Measurements from ENCODE around the gene EXOSC2. TPM values are rescaled to one million over a fixed set of nuclear protein-coding genes. Genes with fewer than 3 reads are reported as not detected.

EXOSC2 gene
- total RNA-seq, 1 experiment from 2014 or later, result 41.0 TPM

DNA sequence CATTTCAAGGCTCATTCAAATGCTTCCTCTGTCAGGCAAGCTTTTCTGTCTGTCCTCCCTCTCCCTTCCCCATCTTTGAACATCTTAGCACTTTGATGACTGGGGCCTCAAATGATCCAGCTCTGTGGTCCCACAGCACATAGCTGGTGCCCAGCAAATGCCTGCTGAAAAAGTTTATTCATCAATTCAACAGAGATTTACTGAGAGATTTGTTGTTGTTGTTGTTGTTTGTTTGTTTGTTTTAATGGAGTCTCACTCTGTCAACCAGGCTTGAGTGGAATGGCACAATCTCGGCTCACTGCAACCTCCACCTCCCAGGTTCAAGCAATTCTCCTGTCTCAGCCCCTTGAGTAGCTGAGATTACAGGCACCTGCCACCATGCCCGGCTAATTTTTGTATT is 6.0 kb upstream of the EXOSC2 start:
- Histone ChIP-seq H3K27me3 (ENCODE audit: control insufficient read depth, insufficient read depth, low read length) (no peaks in the 10 kb centered on the region), H3K4me1 (ENCODE audit: control insufficient read depth, insufficient read depth, low read length) (no peaks in the 10 kb centered on the region), H3K36me3 (ENCODE audit: control insufficient read depth, insufficient read depth, low read length) (no peaks in the 10 kb centered on the region), H3K27ac (ENCODE audit: low read length) (no peak overlapping the region), H3K9me3 (ENCODE audit: control insufficient read depth, insufficient read depth, low read depth, low read length) (no peaks in the 10 kb centered on the region), H3K4me3 (ENCODE audit: low read depth in 2 of 2, low read length in 2 of 2) (no peak overlapping the region)
- ChIA-PET POLR2A (interaction anchor here (0.6 kb wide), 1 partner anchor 351 kb away, joined by 3 read pairs; no protein-coding TSS in a partner anchor), CTCF (no interaction called here)
- no peak for ATAC-seq
- BruUV-seq (replicated peaks), result no TSS peak
- intact Hi-C loops (cut with micrococcal nuclease; ENCODE audit: unreplicated experiment), result no loop called here
- DNase-seq (ENCODE audit: low read depth, low spot score), result no peak
- TF ChIP-seq, protein P1, sequence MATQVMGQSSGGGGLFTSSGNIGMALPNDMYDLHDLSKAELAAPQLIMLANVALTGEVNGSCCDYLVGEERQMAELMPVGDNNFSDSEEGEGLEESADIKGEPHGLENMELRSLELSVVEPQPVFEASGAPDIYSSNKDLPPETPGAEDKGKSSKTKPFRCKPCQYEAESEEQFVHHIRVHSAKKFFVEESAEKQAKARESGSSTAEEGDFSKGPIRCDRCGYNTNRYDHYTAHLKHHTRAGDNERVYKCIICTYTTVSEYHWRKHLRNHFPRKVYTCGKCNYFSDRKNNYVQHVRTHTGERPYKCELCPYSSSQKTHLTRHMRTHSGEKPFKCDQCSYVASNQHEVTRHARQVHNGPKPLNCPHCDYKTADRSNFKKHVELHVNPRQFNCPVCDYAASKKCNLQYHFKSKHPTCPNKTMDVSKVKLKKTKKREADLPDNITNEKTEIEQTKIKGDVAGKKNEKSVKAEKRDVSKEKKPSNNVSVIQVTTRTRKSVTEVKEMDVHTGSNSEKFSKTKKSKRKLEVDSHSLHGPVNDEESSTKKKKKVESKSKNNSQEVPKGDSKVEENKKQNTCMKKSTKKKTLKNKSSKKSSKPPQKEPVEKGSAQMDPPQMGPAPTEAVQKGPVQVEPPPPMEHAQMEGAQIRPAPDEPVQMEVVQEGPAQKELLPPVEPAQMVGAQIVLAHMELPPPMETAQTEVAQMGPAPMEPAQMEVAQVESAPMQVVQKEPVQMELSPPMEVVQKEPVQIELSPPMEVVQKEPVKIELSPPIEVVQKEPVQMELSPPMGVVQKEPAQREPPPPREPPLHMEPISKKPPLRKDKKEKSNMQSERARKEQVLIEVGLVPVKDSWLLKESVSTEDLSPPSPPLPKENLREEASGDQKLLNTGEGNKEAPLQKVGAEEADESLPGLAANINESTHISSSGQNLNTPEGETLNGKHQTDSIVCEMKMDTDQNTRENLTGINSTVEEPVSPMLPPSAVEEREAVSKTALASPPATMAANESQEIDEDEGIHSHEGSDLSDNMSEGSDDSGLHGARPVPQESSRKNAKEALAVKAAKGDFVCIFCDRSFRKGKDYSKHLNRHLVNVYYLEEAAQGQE (IDR thresholded peaks at IDR 0.05; ENCODE audit: insufficient read depth in 1 of 2, low read depth in 2 of 2, low read length in 1 of 2), result no peak
- TF ChIP-seq TCF7L2 (IDR thresholded peaks at IDR 0.05; ENCODE audit: low read depth, low read length) (no peak), POLR2AphosphoS5 (IDR thresholded peaks at IDR 0.05; ENCODE audit: low read depth, low read length) (no peak), CTCF (IDR thresholded peaks at IDR 0.05) (no peak), SIN3A (IDR thresholded peaks at IDR 0.05; ENCODE audit: borderline replicate concordance, insufficient read depth, low read depth, low read length) (no peak)
- in situ Hi-C loops (cut with HindIII; ENCODE audit: low pct_unique_long_range_greater_than_20kb, low sequenced_read_pairs), result no loop called here

DNA sequence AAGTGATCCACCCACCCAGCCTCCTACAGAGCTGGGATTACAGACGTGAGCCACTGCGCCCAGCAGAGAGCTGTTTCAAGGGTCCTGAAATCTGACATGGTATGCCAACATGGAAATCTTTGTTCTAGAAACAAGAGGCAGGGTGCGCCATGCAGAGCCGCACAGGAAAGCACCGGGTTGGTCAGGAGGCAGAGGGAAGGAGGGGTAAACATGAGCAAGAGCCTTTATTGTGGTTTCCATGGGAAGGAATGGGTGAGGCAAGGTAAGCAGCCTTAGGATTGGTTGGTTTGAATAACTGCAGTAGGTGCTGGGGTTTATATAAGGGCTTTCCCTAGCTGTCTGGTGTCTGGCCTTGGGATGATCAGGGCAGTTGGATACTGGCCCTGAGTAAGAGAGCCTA is 5.5 kb upstream of the EXOSC2 start:
- POLR2A ChIA-PET, result interaction anchor here (0.6 kb wide), 1 partner anchor 352 kb away, joined by 3 read pairs; no protein-coding TSS in a partner anchor
- BruUV-seq (replicated peaks), result no TSS peak

More for the DNA sequence above, 5.5 kb upstream of the EXOSC2 start:
- Histone ChIP-seq H3K27ac (ENCODE audit: low read length) (no peak overlapping the region), H3K36me3 (ENCODE audit: control insufficient read depth, insufficient read depth, low read length) (no peaks in the 10 kb centered on the region), H3K9me3 (ENCODE audit: control insufficient read depth, insufficient read depth, low read depth, low read length) (no peaks in the 10 kb centered on the region), H3K4me3 (ENCODE audit: low read depth in 2 of 2, low read length in 2 of 2) (no peak overlapping the region), H3K4me1 (ENCODE audit: control insufficient read depth, insufficient read depth, low read length) (no peaks in the 10 kb centered on the region), H3K27me3 (ENCODE audit: control insufficient read depth, insufficient read depth, low read length) (no peaks in the 10 kb centered on the region)
- DNase-seq (ENCODE audit: low read depth, low spot score), result no peak
- in situ Hi-C loops (cut with HindIII; ENCODE audit: low pct_unique_long_range_greater_than_20kb, low sequenced_read_pairs), result no loop called here
- intact Hi-C loops (cut with micrococcal nuclease; ENCODE audit: unreplicated experiment), result no loop called here
- TF ChIP-seq POLR2AphosphoS5 (IDR thresholded peaks at IDR 0.05; ENCODE audit: low read depth, low read length) (no peak), CTCF (IDR thresholded peaks at IDR 0.05) (no peak), TCF7L2 (IDR thresholded peaks at IDR 0.05; ENCODE audit: low read depth, low read length) (no peak), SIN3A (IDR thresholded peaks at IDR 0.05; ENCODE audit: borderline replicate concordance, insufficient read depth, low read depth, low read length) (no peak)
- TF ChIP-seq, protein P1 (IDR thresholded peaks at IDR 0.05; ENCODE audit: insufficient read depth in 1 of 2, low read depth in 2 of 2, low read length in 1 of 2), result no peak
- no peak for ATAC-seq
- CTCF ChIA-PET, result no interaction called here
